Psoas muscle (tissue), 8 donors: ENCODE results near the gene ETFRF1. TPM values are rescaled to one million over a fixed set of nuclear protein-coding genes. Genes with fewer than 3 reads are reported as not detected.

Source experiments
- ATAC-seq, 4 donors: fragments of 200-7000 bp; cut with Tn5 transposase; one replicate each; pipeline ENCODE4 v1.9.1; 2020; ENCODE audit warnings: moderate library complexity in 3 of 4, mild to moderate bottlenecking in 2 of 4
- DNase-seq, 2 donors: peaks; one replicate each; pipeline ENCODE4 v3.0.0-alpha.2; 2020
- H3K27ac ChIP-seq: fragments of 200-600 bp; one replicate; pipeline ENCODE4 v1.8.0; 2022
- H3K27me3 ChIP-seq, 3 donors: fragments of 200-600 bp in 1 of 3; one replicate each; pipeline versions ENCODE4 v1.6.1 to v1.8.0; 2013 to 2022; ENCODE audit warnings: low read length in 2 of 3, mild to moderate bottlenecking in 2 of 3, moderate library complexity in 1 of 3; ENCODE audit not compliant: insufficient read depth in 3 of 3
- H3K36me3 ChIP-seq, 2 donors: fragments of 200-600 bp in 1 of 2; one replicate each; pipeline versions ENCODE4 v1.6.1 to v1.8.0; 2013 to 2022; ENCODE audit warnings: low read depth in 1 of 2, mild to moderate bottlenecking in 1 of 2, moderate library complexity in 1 of 2; ENCODE audit not compliant: insufficient read depth in 1 of 2
- H3K4me1 ChIP-seq: fragments of 200-600 bp; one replicate; pipeline ENCODE4 v1.8.0; 2022
- H3K4me3 ChIP-seq: fragments of 200-600 bp; one replicate; pipeline ENCODE4 v1.8.0; 2022; ENCODE audit warnings: mild to moderate bottlenecking
- H3K9me3 ChIP-seq: fragments of 200-600 bp; one replicate; pipeline ENCODE4 v1.8.0; 2022
- CTCF ChIP-seq: fragments of 200-600 bp; IDR thresholded peaks from one replicate; pipeline ENCODE4 v1.8.0; 2022; ENCODE audit warnings: antibody characterized with exemption
- WGBS, 3 donors: extraction: QIAGEN DNeasy Blood & Tissue Kit; methylation state at CpG; one replicate each; pipeline versions ENCODE4 v1.1.6 to v1.1.7; 2013; 5-methylcytosine and 5-hydroxymethylcytosine counted together
- intact Hi-C, 2 donors: fragments of 100-400 bp; cut with DNase I; formaldehyde crosslinking; loops; one replicate each; pipeline versions ENCODE4 v1.11.0 to v1.14.2; 2022
- polyA plus RNA-seq, 3 donors: library from polyadenylated mRNA; stranded (reverse); fragments of 200-250 nt; gene quantifications; one replicate each; pipeline ENCODE4 v1.2.3, GENCODE V29; 2013
- total RNA-seq, 4 donors: library from RNA; stranded (reverse); fragmentation: NEBNext Ultra II Directional in 2 of 4; extraction: Animal tissue kit (Norgen Biotek cat#: 25700) in 2 of 4; gene quantifications; one replicate each; pipeline versions ENCODE4 v1.2.1 to v1.2.4, GENCODE V29; 2021 to 2023
- donor health status: healthy with polysubstance abuse.
- donor health status: DM: no; HTN: no; CAD: no; lungs with moderate emphysema.
- donor health status: Bipolar disorder and iron deficiency.
- donor health status: healthy.
- donor health status: DM: yes; HTN: yes; CAD: no.
- donor health status: DM: no; HTN: no; CAD: no.
- donor health status: DM: no; HTN: no; CAD: no.
- donor health status: DM: yes; HTN: yes; CAD: no.

The ETFRF1 gene
- total and polyA plus RNA-seq, 7 donors, result 27.2 to 73.0 (median 56.5) TPM

GRCh38 chr12:25236190-25236589 lies 41.2 kb downstream of the ETFRF1 start:
- H3K9me3 ChIP-seq, result no peaks in the 10 kb centered on the region
- peak in 3 of 4 donors; percentile 75 to 91 (median 83) for ATAC-seq
- peaks cover 0 to 4% of the 10 kb centered on the region in 2 donors for H3K36me3 ChIP-seq
- DNase-seq, result no peak
- WGBS, 3 donors, result 23 to 46% (median 28%) methylated on average over 1 of the region's 1 CpG
- intact Hi-C loops, result no loop called here
- no peaks in the 10 kb centered on the region for H3K27me3 ChIP-seq
- no peak overlapping the region for H3K27ac ChIP-seq
- TF ChIP-seq CTCF, result no peak
- H3K4me1 ChIP-seq, result peaks cover 8% of the 10 kb centered on the region
- H3K4me3 ChIP-seq, result no peak overlapping the region

- no peak for DNase-seq
- no peak for TF ChIP-seq CTCF
- WGBS, 3 donors, result 91 to 94% (median 92%) methylated on average over 4 of the region's 4 CpGs
These were observed 41.6 kb downstream of the ETFRF1 start for GRCh38 chr12:25236626-25237025.

GRCh38 chr12:25241167-25242020 lies 46.4 kb downstream of the ETFRF1 start:
- 45 to 56% (median 55%) methylated on average over 6 of the region's 6 CpGs for WGBS, 3 donors
- Histone ChIP-seq H3K27ac (no peak overlapping the region), H3K9me3 (no peaks in the 10 kb centered on the region), H3K4me1 (peaks cover 1% of the 10 kb centered on the region), H3K4me3 (no peak overlapping the region), H3K36me3 (peaks cover 0 to 21% of the 10 kb centered on the region in 2 donors), H3K27me3 (no peaks in the 10 kb centered on the region)
- DNase-seq, result no peak
- TF ChIP-seq CTCF, result peak; percentile 81
- intact Hi-C loops, result loop anchor here in 1 of 2 donors (5.0 kb wide), 1 partner anchor 39 kb away; no protein-coding TSS in a partner anchor
- ATAC-seq, result peak in 2 of 4 donors; percentile 62 to 86

More at GRCh38 chr12:25236626-25237025, 41.6 kb downstream of the ETFRF1 start:
- Histone ChIP-seq H3K36me3 (peaks cover 0 to 4% of the 10 kb centered on the region in 2 donors), H3K9me3 (no peaks in the 10 kb centered on the region), H3K27me3 (no peaks in the 10 kb centered on the region), H3K4me3 (no peak overlapping the region), H3K27ac (no peak overlapping the region), H3K4me1 (peaks cover 8% of the 10 kb centered on the region)
- intact Hi-C loops, result no loop called here
- no peak for ATAC-seq

- no peak for TF ChIP-seq CTCF
- H3K27me3 ChIP-seq, result no peaks in the 10 kb centered on the region
- no peak overlapping the region for H3K27ac ChIP-seq
- H3K4me1 ChIP-seq, result no peaks in the 10 kb centered on the region
- no peaks in the 10 kb centered on the region for H3K9me3 ChIP-seq
- H3K36me3 ChIP-seq, result peaks cover 0 to 21% of the 10 kb centered on the region in 2 donors
- ATAC-seq (no peak), DNase-seq (no peak)
- intact Hi-C loops, result loop anchor here (1.0 to 5.0 kb wide), 2 partner anchors 41 to 145 kb away; no protein-coding TSS in a partner anchor
- 83 to 87% (median 84%) methylated on average over 5 of the region's 5 CpGs for WGBS, 3 donors
- no peak overlapping the region for H3K4me3 ChIP-seq
These were observed 48.1 kb downstream of the ETFRF1 start for GRCh38 chr12:25242981-25243679.
